ENCODE data around the gene YWHAQ. TPM values are rescaled to one million over a fixed set of nuclear protein-coding genes. Genes with fewer than 3 reads are reported as not detected.
A peak's percentile ranks its signal among the peaks of the same experiment; 100 is the strongest.

YWHAQ gene
- total RNA-seq, 2 experiments from 2014 or later = 341 to 368 TPM

- no peak for TF ChIP-seq CTCF (IDR thresholded peaks at IDR 0.05)
- intact Hi-C loops (cut with micrococcal nuclease) = no loop called here
- ChIA-PET POLR2A (interaction anchor here (1.7 to 3.3 kb wide), 2 partner anchors 24 to 98 kb away, joined by 4 to 23 read pairs; partner anchors contain the start of gene YWHAQ), CTCF (no interaction called here)
- peaks cover 34% of the 10 kb centered on the region for H3K4me1 Mint-ChIP-seq (ENCODE audit: low read depth)
- H3K27ac Mint-ChIP-seq = no peak overlapping the region
- H3K9me3 Mint-ChIP-seq = no peaks in the 10 kb centered on the region
- H3K4me3 Mint-ChIP-seq = no peak overlapping the region
- H3K36me3 Mint-ChIP-seq (ENCODE audit: low read depth) = no peaks in the 10 kb centered on the region
- H3K27me3 Mint-ChIP-seq = no peaks in the 10 kb centered on the region
- ATAC-seq (no peak), DNase-seq (no peak)
Observed at GRCh38 chr2:9653485-9654271, 22.9 kb upstream of the YWHAQ start.

GRCh38 chr2:9652898-9653479, 22.2 kb upstream of the YWHAQ start:
- no peaks in the 10 kb centered on the region for H3K27me3 Mint-ChIP-seq
- no peak for ATAC-seq
- H3K27ac Mint-ChIP-seq = no peak overlapping the region
- POLR2A ChIA-PET = interaction anchor here (1.7 to 3.3 kb wide), 2 partner anchors 23 to 97 kb away, joined by 4 to 23 read pairs; partner anchors contain the start of gene YWHAQ
- H3K9me3 Mint-ChIP-seq = no peaks in the 10 kb centered on the region
- CTCF ChIA-PET = no interaction called here
- H3K36me3 Mint-ChIP-seq (ENCODE audit: low read depth) = no peaks in the 10 kb centered on the region
- H3K4me3 Mint-ChIP-seq = no peak overlapping the region
- DNase-seq = no peak
- TF ChIP-seq CTCF (IDR thresholded peaks at IDR 0.05) = no peak
- intact Hi-C loops (cut with micrococcal nuclease) = no loop called here
- H3K4me1 Mint-ChIP-seq (ENCODE audit: low read depth) = peaks cover 34% of the 10 kb centered on the region

DNA sequence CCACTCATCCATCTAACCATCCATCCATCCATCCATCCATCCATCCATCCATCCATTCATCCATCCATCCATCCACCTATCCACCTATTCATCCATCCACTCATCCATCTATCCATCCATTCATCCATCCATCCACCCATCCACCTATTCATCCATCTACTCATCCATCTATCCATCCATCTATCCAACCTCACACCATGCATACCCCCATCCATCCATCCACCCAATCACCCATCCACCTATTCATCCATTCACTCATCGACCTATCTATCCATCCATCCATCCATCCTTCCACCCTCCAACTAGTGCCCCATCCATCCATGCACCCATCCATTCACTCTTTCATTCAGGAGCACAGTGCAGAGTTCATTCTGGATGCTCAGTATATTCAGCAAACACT, 21.5 kb upstream of the YWHAQ start:
- Mint-ChIP-seq H3K9me3 (no peaks in the 10 kb centered on the region), H3K36me3 (ENCODE audit: low read depth) (no peaks in the 10 kb centered on the region), H3K4me1 (ENCODE audit: low read depth) (peaks cover 32% of the 10 kb centered on the region), H3K4me3 (no peak overlapping the region), H3K27me3 (no peaks in the 10 kb centered on the region), H3K27ac (no peak overlapping the region)
- intact Hi-C loops (cut with micrococcal nuclease) = no loop called here
- DNase-seq (no peak), ATAC-seq (no peak)
- ChIA-PET CTCF (no interaction called here), POLR2A (no interaction called here)
- TF ChIP-seq CTCF (IDR thresholded peaks at IDR 0.05) = no peak

- peaks cover 15% of the 10 kb centered on the region for H3K4me1 Mint-ChIP-seq (ENCODE audit: low read depth)
- CTCF ChIA-PET = interaction anchor here (0.7 kb wide), 1 partner anchor 99 kb away, joined by 3 read pairs; no protein-coding TSS in a partner anchor
- ATAC-seq (peak; percentile 64), DNase-seq (no peak)
- POLR2A ChIA-PET = no interaction called here
- H3K9me3 Mint-ChIP-seq = no peaks in the 10 kb centered on the region
- intact Hi-C loops (cut with micrococcal nuclease) = no loop called here
- H3K27me3 Mint-ChIP-seq = no peaks in the 10 kb centered on the region
- H3K27ac Mint-ChIP-seq = no peak overlapping the region
- TF ChIP-seq CTCF (IDR thresholded peaks at IDR 0.05) = no peak
- H3K4me3 Mint-ChIP-seq = no peak overlapping the region
- H3K36me3 Mint-ChIP-seq (ENCODE audit: low read depth) = no peaks in the 10 kb centered on the region
Observed at GRCh38 chr2:9650119-9650821, 19.5 kb upstream of the YWHAQ start.

DNA sequence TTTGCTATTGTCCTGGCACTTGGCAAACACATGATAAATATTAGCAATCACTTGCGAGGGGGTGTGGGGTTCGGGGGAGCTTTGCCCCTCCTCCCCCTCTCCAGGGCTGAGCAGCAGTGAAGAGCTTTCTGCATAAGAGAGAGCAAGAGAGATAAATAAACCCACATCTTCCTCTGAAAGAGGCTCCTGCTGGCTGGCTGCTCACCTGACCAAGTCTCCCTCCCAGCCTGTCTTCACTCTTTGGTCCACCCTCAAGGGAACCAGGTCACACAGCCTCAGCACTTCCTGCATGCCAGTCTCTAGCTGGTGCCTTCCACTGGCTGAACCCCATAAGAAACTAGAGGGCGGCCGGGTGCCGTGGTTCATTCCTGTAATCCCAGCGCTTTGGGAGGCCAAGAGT, 18.5 kb upstream of the YWHAQ start:
- intact Hi-C loops (cut with micrococcal nuclease) = no loop called here
- no peak for TF ChIP-seq CTCF (IDR thresholded peaks at IDR 0.05)
- H3K9me3 Mint-ChIP-seq = no peaks in the 10 kb centered on the region
- POLR2A ChIA-PET = no interaction called here
- DNase-seq = no peak
- H3K4me1 Mint-ChIP-seq (ENCODE audit: low read depth) = peaks cover 10% of the 10 kb centered on the region
- H3K27ac Mint-ChIP-seq = no peak overlapping the region
- H3K27me3 Mint-ChIP-seq = no peaks in the 10 kb centered on the region
- ATAC-seq = no peak
- H3K36me3 Mint-ChIP-seq (ENCODE audit: low read depth) = no peaks in the 10 kb centered on the region
- no peak overlapping the region for H3K4me3 Mint-ChIP-seq
- CTCF ChIA-PET = no interaction called here

Data from activated CD8-positive, alpha-beta T cell treated with anti-CD3 and anti-CD28 coated beads for 36 hours (primary cell).